Ammon's horn (tissue), 1 donor: ENCODE measurements around the gene ACAP1.
A peak's percentile ranks its signal among the peaks of the same experiment; 100 is the strongest.

ENCODE experiments used
- DNase-seq: peaks from one replicate; pipeline ENCODE4 v3.0.0-alpha.2; 2016; ENCODE audit warnings: low spot score

Gene ACAP1

DNA sequence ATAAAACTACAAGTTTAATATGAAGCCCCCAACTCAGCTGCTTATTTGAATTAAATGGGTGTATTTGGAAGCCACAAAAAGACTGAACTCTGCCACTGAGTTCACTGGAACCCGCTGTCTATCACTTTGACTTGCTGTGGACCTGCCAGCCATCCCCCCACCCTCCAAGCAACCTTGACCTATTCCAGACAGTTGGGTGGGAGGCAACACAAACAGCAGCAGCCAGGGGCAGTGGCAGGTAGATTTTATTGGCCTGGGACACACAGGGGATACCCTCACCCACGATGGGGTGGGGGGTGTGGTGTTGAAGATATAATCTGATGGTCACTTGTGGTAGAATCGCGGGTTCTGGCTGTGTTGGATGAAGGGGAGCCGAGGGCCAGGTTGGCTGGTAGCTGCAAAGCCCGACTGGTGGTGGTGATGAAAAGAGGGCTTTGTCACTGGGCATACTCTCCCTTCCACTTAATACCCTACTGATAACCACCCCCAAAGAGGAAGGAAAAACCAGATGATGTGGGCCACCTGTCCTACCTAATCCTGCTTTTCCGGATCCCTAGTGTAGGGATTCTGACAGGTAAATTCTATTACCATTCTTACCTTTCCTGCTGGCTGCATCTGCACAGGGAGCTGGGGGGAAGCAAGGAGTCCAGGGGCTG lies 23.8 kb upstream of the ACAP1 start:
- no peak for DNase-seq

GRCh38 chr17:7313088-7313889 lies 23.0 kb upstream of the ACAP1 start:
- DNase-seq, result no peak

DNA sequence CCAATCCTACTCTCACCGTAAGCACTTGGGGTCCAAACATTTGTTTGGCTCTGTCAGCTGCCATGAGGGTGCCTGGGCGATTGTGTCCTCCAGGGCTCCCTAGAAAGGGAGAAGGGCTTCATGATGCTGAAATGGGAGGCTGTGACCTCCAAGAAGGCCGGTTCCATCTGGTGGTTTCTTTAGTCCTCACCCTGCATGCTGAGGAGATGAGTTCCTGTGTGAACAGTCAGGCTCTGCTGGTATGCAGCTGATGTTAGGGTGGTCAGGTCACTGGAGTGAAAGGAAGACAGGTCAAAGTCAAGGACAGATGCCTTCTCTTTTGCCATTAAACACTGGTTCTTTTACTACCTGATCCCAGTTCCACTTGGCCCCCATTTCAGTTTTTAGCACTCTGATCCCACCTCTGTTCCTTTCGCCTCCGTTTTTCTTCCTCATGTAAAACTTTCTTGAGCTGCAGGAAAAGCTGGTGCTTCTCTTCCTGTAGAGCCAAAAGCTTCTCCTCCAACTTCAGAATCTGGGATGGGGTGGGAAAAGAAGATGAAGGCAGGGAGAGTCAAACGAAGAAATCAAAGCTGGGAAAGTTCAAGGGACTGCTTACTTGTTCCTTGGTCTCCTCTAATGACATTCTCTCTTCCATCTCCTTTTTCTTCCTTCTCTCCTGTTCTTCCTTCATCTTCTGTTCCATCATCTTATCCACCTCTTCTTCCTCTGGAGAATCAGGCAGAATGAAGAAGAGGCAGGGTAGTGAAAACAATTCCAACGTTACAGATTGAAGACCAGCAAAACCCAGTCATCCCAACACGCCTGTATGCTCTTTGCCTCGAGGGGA lies 22.2 kb upstream of the ACAP1 start:
- DNase-seq, result no peak

GRCh38 chr17:7314719-7315569 lies 21.4 kb upstream of the ACAP1 start, which contains the start of gene GPS2:
GPS2 (minus strand) TSS chr17:7315360; CDS start chr17:7315052, 308 bp downstream.
- peak; percentile 92 for DNase-seq

DNA sequence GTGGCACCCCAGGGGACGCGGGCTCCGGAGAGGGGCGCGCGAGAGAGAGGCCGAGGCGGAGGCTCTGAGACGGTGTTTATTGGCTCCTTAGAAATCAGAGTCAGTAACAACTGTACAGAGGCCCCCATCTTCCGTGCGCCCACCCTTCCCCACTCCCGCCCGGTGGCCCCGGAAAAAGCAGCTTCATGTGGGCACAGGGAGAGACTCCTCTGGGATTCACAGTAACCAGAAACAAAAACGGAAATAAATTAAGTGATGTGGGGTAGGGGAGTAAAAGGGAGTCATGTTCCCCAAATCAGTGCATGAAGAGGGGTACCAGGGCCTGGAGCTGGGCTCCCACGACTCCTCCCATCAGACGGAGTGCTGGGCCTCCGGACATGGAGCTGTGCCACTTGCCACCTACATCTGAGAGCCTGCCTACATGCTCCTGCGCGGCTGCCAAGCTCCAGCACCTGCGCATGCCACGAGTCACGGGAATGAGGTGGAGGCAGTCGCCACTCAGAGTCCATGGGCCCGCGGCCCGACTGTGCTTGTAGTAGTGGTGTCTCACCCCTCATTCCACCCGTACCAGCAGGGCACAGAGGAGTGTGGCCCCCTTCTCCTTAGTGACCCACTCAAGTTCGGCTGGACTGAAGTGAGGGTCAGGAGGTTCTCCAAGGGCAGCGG lies 20.6 kb upstream of the ACAP1 start:
- no peak for DNase-seq

GRCh38 chr17:7317161-7317803 lies 19.0 kb upstream of the ACAP1 start:
- DNase-seq, result no peak

DNA sequence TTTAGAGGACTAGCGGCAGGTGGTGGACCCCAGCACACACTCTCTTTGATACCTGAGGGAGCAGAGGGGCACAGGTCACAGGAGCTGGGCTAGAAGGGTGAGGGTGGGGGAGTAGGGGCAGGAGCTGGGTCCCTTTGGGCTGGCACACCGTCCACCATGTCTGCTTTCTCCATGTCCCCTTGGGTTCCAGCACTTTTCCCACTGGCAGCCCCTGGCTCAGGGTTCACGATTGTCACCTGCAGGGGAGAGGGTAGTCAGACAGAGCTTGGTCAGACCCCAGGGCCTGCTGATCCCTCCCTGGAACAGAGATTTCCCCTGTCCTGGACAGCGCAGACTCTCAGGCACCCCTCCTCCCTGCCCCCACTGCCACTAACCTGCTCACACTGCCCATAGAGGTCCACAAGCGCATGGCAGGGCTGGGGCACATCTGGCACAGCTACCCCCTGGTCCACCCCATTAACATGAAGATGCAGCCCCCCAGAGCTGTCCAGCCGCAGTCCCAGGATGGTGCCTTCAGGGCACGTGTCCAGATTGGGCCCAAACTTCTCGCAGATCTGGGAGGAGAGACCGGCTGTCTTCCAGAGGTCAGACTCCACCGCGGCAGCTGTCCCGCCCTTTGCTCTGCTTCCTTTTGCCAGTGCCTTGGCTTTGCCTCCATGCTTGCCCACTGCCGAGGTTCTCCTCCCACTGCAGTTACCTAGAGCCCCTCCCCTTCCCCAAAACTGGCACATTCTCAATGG lies 18.0 kb upstream of the ACAP1 start:
- no peak for DNase-seq

- DNase-seq, result no peak
Observed at GRCh38 chr17:7321466-7321865, 14.9 kb upstream of the ACAP1 start.

GRCh38 chr17:7322520-7323194 lies 13.7 kb upstream of the ACAP1 start:
- no peak for DNase-seq

DNA sequence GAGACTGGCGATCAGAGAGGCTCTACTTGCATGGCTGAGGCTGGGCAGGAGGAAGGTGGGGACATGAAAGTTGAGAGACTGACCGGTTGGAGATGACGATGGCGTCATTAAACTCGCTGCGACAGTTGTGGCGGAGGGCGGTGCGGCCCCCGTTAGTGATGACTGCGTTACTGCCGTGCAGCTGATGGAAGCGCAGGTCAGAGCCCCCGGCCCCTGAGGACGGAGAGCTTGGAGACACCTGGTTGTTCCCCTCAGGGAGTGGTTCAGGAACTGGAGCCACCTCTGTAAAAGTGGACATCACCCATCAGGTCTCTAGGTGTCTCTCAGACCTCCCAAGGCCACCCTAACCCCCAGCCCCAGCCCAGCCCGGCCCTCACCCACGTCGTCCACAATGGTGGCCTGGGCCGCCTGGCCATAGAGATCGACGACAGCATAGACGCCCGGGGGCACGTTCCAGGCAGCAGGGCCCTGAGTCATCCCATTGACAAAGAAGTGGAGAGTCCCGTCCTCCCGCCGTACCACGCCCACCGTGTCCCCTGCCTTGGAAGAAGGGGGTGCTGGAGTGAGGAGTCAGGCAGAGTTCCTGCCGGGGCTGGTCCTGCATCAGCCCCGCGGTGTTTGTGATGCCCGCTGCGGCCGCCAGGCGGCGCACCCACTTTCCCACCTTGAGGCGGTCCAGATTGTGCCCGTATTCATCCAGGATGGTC lies 12.4 kb upstream of the ACAP1 start:
- no peak for DNase-seq

- DNase-seq, result no peak
Observed at GRCh38 chr17:7324438-7324779, 11.9 kb upstream of the ACAP1 start.

- DNase-seq, result no peak
Observed at GRCh38 chr17:7325031-7325528, 11.2 kb upstream of the ACAP1 start.

DNA sequence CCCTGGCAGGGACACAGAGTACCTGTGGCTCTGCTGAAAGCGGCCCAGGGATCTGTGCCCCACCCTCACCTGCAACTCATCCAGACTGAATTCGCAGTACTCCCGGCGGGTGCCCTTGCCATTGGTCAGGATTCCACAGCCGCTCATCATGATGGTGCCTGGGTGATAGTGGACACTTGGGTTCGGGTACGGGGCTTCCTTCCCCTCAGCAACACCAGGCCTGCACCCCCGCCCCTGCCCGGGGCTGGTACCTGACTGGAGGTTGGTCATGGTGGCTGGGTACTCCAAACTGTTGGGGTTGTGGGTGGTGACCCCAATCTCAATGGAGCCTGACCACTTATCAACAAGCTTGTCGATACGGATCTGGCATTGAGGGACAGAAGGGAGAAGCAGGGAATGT lies 10.1 kb upstream of the ACAP1 start:
- no peak for DNase-seq

GRCh38 chr17:7327056-7327455 lies 9.3 kb upstream of the ACAP1 start:
- no peak for DNase-seq

DNA sequence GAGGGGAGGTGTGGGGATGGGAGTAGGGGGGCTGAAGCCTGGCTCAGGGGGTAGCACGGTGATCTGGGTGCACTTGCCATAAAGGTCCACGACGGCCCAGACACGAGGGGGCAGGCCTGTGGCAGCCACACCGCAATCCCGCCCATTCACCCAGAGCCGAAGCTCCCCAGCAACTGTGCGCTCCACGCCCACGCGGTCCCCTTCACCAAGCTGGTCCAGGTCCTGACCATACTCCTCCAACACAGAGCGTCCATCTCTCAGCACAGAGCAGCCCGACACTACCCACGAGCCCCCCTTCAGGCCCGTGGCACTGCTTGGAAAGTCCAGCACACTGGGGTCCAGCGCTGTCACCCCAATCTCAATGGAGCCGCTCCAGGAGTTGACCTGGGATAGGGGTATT lies 8.8 kb upstream of the ACAP1 start:
- no peak for DNase-seq

DNA sequence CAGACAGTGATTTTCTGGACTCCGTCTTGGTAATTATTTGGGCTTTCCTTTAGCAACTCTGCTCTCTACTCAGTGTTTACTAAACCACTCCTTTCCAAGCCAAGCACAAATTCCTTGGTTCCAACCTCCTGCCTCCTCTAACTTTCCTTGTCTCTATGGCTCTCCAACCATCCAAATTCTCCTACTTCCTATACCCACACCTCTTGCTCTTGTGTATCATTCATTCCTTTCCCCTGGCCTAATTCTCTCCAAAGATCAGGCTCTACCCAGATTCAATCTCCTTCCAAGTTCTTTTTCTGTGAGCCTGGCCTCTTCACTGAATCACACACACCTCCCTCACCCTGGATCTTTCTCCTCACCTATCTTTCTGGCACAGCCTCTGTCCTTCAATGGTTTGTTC lies 8.3 kb upstream of the ACAP1 start:
- no peak for DNase-seq

- DNase-seq, result no peak
Observed at GRCh38 chr17:7328840-7329373, 7.4 kb upstream of the ACAP1 start, which contains the start of gene NEURL4. NEURL4 (minus strand) TSS chr17:7329335; CDS start chr17:7329312, 23 bp downstream.

- peak; percentile 98 for DNase-seq
Observed at GRCh38 chr17:7329374-7329996, 6.8 kb upstream of the ACAP1 start.
